B cell (primary cell): ENCODE results near the gene MMP26. TPM values are rescaled to one million over a fixed set of nuclear protein-coding genes. Genes with fewer than 3 reads are reported as not detected.

ENCODE experiments used
- ATAC-seq: fragments of 200-7000 bp; cut with Tn5 transposase; one replicate; pipeline ENCODE4 v1.10.0; 2021; ENCODE audit warnings: low read depth, mild to moderate bottlenecking, moderate number of reproducible peaks, moderate library complexity
- CTCF ChIA-PET: fragments of 350-600 bp; sonication (Branson Sonifier 250); formaldehyde crosslinking; loops from one replicate; lab custom pipeline; 2021; ENCODE audit warnings: antibody characterized with exemption, inconsistent platforms; lab: Charles Lee
- POLR2A ChIA-PET: fragments of 350-600 bp; sonication (Branson Sonifier 250); formaldehyde crosslinking; loops from one replicate; lab custom pipeline; 2021; ENCODE audit warnings: antibody characterized with exemption; lab: Charles Lee
- DNase-seq: peaks from one replicate; pipeline ENCODE4 v3.0.0; 2013
- H2AFZ ChIP-seq: 2 replicates; pipeline ENCODE4 v1.6.1; 2012; ENCODE audit warnings: mild to moderate bottlenecking, low read depth, low read length; ENCODE audit not compliant: insufficient read depth, poor library complexity, severe bottlenecking
- H3K27ac ChIP-seq, 2 donors: 1 replicate in 1 of 2; 2 replicates in 1 of 2; pipeline ENCODE4 v1.5.1; 2012 to 2013; ENCODE audit warnings: low read length in 2 of 2, mild to moderate bottlenecking in 2 of 2, moderate library complexity in 1 of 2
- H3K27me3 ChIP-seq, 4 experiments: fragments of 200-600 bp in 1 of 4; sonication (generic) in 1 of 4; replicated peaks in 1 of 4; 1 replicate in 2 of 4; 2 replicates in 2 of 4; pipeline versions ENCODE4 v1.6.1 to v1.7.0; 2013 to 2016; ENCODE audit warnings: low read length in 3 of 4, mild to moderate bottlenecking in 2 of 4, mixed read lengths in 1 of 4, moderate library complexity in 1 of 4; ENCODE audit not compliant: insufficient read depth in 4 of 4, control insufficient read depth in 3 of 4; ENCODE audit errors: control extremely low read depth in 1 of 4
- H3K36me3 ChIP-seq, 2 experiments: replicated peaks in 1 of 2; 1 replicate in 1 of 2; 2 replicates in 1 of 2; pipeline versions ENCODE4 v1.6.1 to v1.7.1; 2013; ENCODE audit warnings: low read length in 1 of 2; ENCODE audit not compliant: insufficient read depth in 2 of 2, control insufficient read depth in 1 of 2; ENCODE audit errors: control extremely low read depth in 1 of 2, extremely low read depth in 1 of 2
- H3K4me1 ChIP-seq, 2 donors: fragments of 200-600 bp in 1 of 2; sonication (generic) in 1 of 2; 1 replicate in 1 of 2; 2 replicates in 1 of 2; pipeline versions ENCODE4 v1.5.1 to v1.6.1; 2013 to 2017; ENCODE audit warnings: low read length in 2 of 2; ENCODE audit not compliant: control insufficient read depth in 2 of 2, insufficient read depth in 2 of 2
- H3K4me2 ChIP-seq: replicated peaks from 2 replicates; pipeline ENCODE3; 2012; ENCODE audit warnings: mild to moderate bottlenecking, low read depth, low read length; ENCODE audit not compliant: poor library complexity, severe bottlenecking
- H3K4me3 ChIP-seq, 5 experiments: fragments of 200-600 bp in 1 of 5; sonication (generic) in 1 of 5; 1 replicate in 3 of 5; 2 replicates in 2 of 5; pipeline versions ENCODE4 v1.5.1 to v1.7.0; 2011 to 2016; ENCODE audit warnings: low read length in 4 of 5, mild to moderate bottlenecking in 4 of 5, low read depth in 2 of 5, control low read depth in 1 of 5, moderate library complexity in 1 of 5; ENCODE audit not compliant: insufficient read depth in 1 of 5; ENCODE audit errors: control extremely low read depth in 1 of 5, extremely low read depth in 1 of 5
- H3K79me2 ChIP-seq: fragments of 200-600 bp; sonication (generic); one replicate; pipeline ENCODE4 v1.6.0; 2016; ENCODE audit warnings: low read length; ENCODE audit not compliant: control insufficient read depth, insufficient read depth
- H3K9ac ChIP-seq: fragments of 200-600 bp; sonication (generic); 2 replicates; pipeline ENCODE4 v1.6.1; 2017; ENCODE audit warnings: mild to moderate bottlenecking, low read length, moderate library complexity
- H3K9me3 ChIP-seq, 3 donors: one replicate each; pipeline versions ENCODE4 v1.6.1 to v1.7.1; 2013; ENCODE audit warnings: low read length in 2 of 3; ENCODE audit not compliant: control insufficient read depth in 2 of 3, insufficient read depth in 1 of 3; ENCODE audit errors: control extremely low read depth in 1 of 3
- H4K20me1 ChIP-seq: 2 replicates; pipeline ENCODE4 v1.6.0; 2012; ENCODE audit warnings: mild to moderate bottlenecking, low read length; ENCODE audit not compliant: insufficient read depth, control insufficient read depth, poor library complexity, severe bottlenecking
- H3K27ac Mint-ChIP-seq: one replicate; pipeline ENCODE4 v1.8.0; 2021; ENCODE audit warnings: mixed read lengths
- H3K27me3 Mint-ChIP-seq: one replicate; pipeline ENCODE4 v1.8.0; 2021; ENCODE audit warnings: mixed read lengths
- H3K4me1 Mint-ChIP-seq: one replicate; pipeline ENCODE4 v1.8.0; 2021; ENCODE audit warnings: mixed read lengths
- H3K4me3 Mint-ChIP-seq: one replicate; pipeline ENCODE4 v1.8.0; 2021; ENCODE audit warnings: mixed read lengths
- H3K9me3 Mint-ChIP-seq: one replicate; pipeline ENCODE4 v1.8.0; 2022; ENCODE audit warnings: mixed read lengths; ENCODE audit not compliant: insufficient read depth
- EZH2 ChIP-seq: IDR thresholded peaks from 2 replicates; pipeline ENCODE4 v1.6.1; 2012; ENCODE audit warnings: borderline replicate concordance, low read depth, mild to moderate bottlenecking, moderate library complexity, low read length; ENCODE audit not compliant: insufficient read depth, poor library complexity, severe bottlenecking
- WGBS: methylation state at CpG from one replicate; pipeline ENCODE4 v1.1.5; 2013; ENCODE audit warnings: missing lambda C conversion rate; ENCODE audit not compliant: insufficient coverage; 5-methylcytosine and 5-hydroxymethylcytosine counted together
- intact Hi-C: fragments of 100-400 bp; cut with micrococcal nuclease; formaldehyde crosslinking; loops from one replicate; pipeline ENCODE4 v1.10.0; 2022
- polyA plus RNA-seq: library from polyadenylated mRNA; depleted of rRNA; stranded (reverse); fragments of >200 nt; gene quantifications from 2 replicates; pipeline ENCODE4 v1.2.3, GENCODE V29; 2012
- total RNA-seq, 2 donors: library from RNA; stranded (reverse); fragments of 120-200 nt in 1 of 2; gene quantifications; 1 replicate in 1 of 2; 2 replicates in 1 of 2; pipeline versions ENCODE4 v1.2.3 to v1.2.4, GENCODE V29; 2013 to 2022
- TF ChIP-seq, protein P1 (sequence below): fragments of 200-600 bp; IDR thresholded peaks from one replicate; pipeline ENCODE4 v1.8.0; 2022; ENCODE audit warnings: antibody characterized with exemption, mild to moderate bottlenecking

Gene MMP26
- total and polyA plus RNA-seq, 2 donors (not counting 1 experiment from before 2014, with no cell fraction given), result not detected

DNA sequence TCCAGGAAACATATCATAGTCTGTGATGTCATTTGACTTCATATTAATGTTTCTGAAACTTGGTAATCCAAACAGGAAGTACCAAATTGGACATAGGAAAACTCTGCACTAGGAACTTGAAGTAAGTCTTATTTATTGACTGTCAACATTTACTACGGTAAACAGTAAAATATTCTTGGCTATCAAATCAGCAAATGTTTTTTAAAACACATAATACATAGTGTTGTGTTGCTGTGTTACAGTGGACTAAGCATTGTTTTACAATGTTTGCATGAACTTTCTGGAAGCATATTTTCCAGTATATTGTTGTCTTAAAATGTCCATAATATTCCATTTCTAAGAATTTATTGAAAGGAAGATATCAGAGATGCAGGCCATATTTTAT, 4.2 kb upstream of the MMP26 start:
- no peaks in the 10 kb centered on the region for H4K20me1 ChIP-seq
- DNase-seq, result no peak
- intact Hi-C loops, result no loop called here
- H3K9me3 ChIP-seq, result no peaks in the 10 kb centered on the region
- POLR2A ChIA-PET, result no interaction called here
- no peaks in the 10 kb centered on the region for H3K36me3 ChIP-seq
- no peak overlapping the region for H3K9ac ChIP-seq
- H3K9me3 Mint-ChIP-seq, result no peaks in the 10 kb centered on the region
- no peak overlapping the region for H3K4me3 Mint-ChIP-seq
- H3K27me3 ChIP-seq, result no peaks in the 10 kb centered on the region
- H3K4me3 ChIP-seq, result no peak overlapping the region
- no peak overlapping the region for H3K27ac Mint-ChIP-seq
- peaks cover 3% of the 10 kb centered on the region for H3K27me3 Mint-ChIP-seq
- H3K27ac ChIP-seq, result no peak overlapping the region
- H3K4me1 ChIP-seq, result no peaks in the 10 kb centered on the region
- no peak overlapping the region for H2AFZ ChIP-seq
- H3K4me1 Mint-ChIP-seq, result no peaks in the 10 kb centered on the region
- no peak for TF ChIP-seq EZH2
- TF ChIP-seq, protein P1, sequence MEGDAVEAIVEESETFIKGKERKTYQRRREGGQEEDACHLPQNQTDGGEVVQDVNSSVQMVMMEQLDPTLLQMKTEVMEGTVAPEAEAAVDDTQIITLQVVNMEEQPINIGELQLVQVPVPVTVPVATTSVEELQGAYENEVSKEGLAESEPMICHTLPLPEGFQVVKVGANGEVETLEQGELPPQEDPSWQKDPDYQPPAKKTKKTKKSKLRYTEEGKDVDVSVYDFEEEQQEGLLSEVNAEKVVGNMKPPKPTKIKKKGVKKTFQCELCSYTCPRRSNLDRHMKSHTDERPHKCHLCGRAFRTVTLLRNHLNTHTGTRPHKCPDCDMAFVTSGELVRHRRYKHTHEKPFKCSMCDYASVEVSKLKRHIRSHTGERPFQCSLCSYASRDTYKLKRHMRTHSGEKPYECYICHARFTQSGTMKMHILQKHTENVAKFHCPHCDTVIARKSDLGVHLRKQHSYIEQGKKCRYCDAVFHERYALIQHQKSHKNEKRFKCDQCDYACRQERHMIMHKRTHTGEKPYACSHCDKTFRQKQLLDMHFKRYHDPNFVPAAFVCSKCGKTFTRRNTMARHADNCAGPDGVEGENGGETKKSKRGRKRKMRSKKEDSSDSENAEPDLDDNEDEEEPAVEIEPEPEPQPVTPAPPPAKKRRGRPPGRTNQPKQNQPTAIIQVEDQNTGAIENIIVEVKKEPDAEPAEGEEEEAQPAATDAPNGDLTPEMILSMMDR, result no peak
- no peak overlapping the region for H3K4me2 ChIP-seq
- CTCF ChIA-PET, result no interaction called here
- WGBS, result no CpG with 5 or more reads among the region's 1 CpG
- H3K79me2 ChIP-seq, result no peaks in the 10 kb centered on the region
- no peak for ATAC-seq

- Mint-ChIP-seq H3K4me3 (no peak overlapping the region), H3K4me1 (no peaks in the 10 kb centered on the region), H3K27ac (no peak overlapping the region), H3K9me3 (no peaks in the 10 kb centered on the region), H3K27me3 (peaks cover 16% of the 10 kb centered on the region)
- no peak overlapping the region for H3K9ac ChIP-seq
- H2AFZ ChIP-seq, result no peak overlapping the region
- H3K27me3 ChIP-seq, result peaks cover 0 to 3% (median 0%) of the 10 kb centered on the region in 4 experiments
- intact Hi-C loops, result no loop called here
- no peaks in the 10 kb centered on the region for H3K4me1 ChIP-seq
- WGBS, result 100% methylated on average over 2 of the region's 8 CpGs
- no peaks in the 10 kb centered on the region for H3K9me3 ChIP-seq
- no peaks in the 10 kb centered on the region for H3K36me3 ChIP-seq
- DNase-seq (no peak), ATAC-seq (no peak)
- no peak overlapping the region for H3K4me3 ChIP-seq
- H3K4me2 ChIP-seq, result no peak overlapping the region
- POLR2A ChIA-PET, result no interaction called here
- CTCF ChIA-PET, result no interaction called here
- no peak overlapping the region for H3K27ac ChIP-seq
- H4K20me1 ChIP-seq, result no peaks in the 10 kb centered on the region
- TF ChIP-seq, protein P1, result no peak
- no peak for TF ChIP-seq EZH2
- no peaks in the 10 kb centered on the region for H3K79me2 ChIP-seq
Observed at GRCh38 chr11:4704790-4705334, 278 bp downstream of the MMP26 start.
